Ecto neural progenitor cell (in vitro differentiated cells): ENCODE measurements around the gene TCERG1L.
"Not testable (repeated sequence)": the region's sequence is repeated elsewhere in the genome, so short reads cannot be mapped to it uniquely, and the experiment has no call there.

Experiments
- DNase-seq: peaks from one replicate; pipeline ENCODE4 v3.0.0-alpha.2; 2018; ENCODE audit warnings: low spot score

TCERG1L gene

GRCh38 chr10:131083915-131084790 lies 227.4 kb downstream of the TCERG1L start:
- peak; percentile 60 for DNase-seq

- DNase-seq, result no peak
Measured at GRCh38 chr10:131082991-131083481, 228.5 kb downstream of the TCERG1L start.

GRCh38 chr10:131082201-131082850 lies 229.2 kb downstream of the TCERG1L start:
- no peak for DNase-seq

- DNase-seq, result no peak
Measured at GRCh38 chr10:131081786-131082185, 229.7 kb downstream of the TCERG1L start.

- DNase-seq, result no peak
Measured at GRCh38 chr10:131081376-131081775, 230.1 kb downstream of the TCERG1L start.

GRCh38 chr10:131080571-131080970 lies 230.9 kb downstream of the TCERG1L start:
- no peak for DNase-seq

- DNase-seq, result peak; percentile 35
Measured at GRCh38 chr10:131079314-131079713, 232.2 kb downstream of the TCERG1L start.

GRCh38 chr10:131078882-131079280 lies 232.6 kb downstream of the TCERG1L start:
- not testable (repeated sequence) for DNase-seq

GRCh38 chr10:131078131-131078881 lies 233.2 kb downstream of the TCERG1L start:
- DNase-seq, result peak; percentile 38

GRCh38 chr10:131077724-131078123 lies 233.8 kb downstream of the TCERG1L start:
- DNase-seq, result no peak

- DNase-seq, result no peak
Measured at GRCh38 chr10:131077031-131077430, 234.5 kb downstream of the TCERG1L start.

- no peak for DNase-seq
Measured at GRCh38 chr10:131076356-131076755, 235.2 kb downstream of the TCERG1L start.

GRCh38 chr10:131075218-131075770 lies 236.2 kb downstream of the TCERG1L start:
- DNase-seq, result no peak

- DNase-seq, result no peak
Measured at GRCh38 chr10:131074682-131075081, 236.8 kb downstream of the TCERG1L start.

GRCh38 chr10:131073469-131074035 lies 238.0 kb downstream of the TCERG1L start:
- DNase-seq, result no peak

GRCh38 chr10:131072651-131073468 lies 238.7 kb downstream of the TCERG1L start:
- DNase-seq, result no peak

GRCh38 chr10:131071721-131072120 lies 239.8 kb downstream of the TCERG1L start:
- DNase-seq, result no peak

GRCh38 chr10:131070856-131071255 lies 240.7 kb downstream of the TCERG1L start:
- DNase-seq, result no peak

- DNase-seq, result no peak
Measured at GRCh38 chr10:131068760-131069159, 242.8 kb downstream of the TCERG1L start.

- no peak for DNase-seq
Measured at GRCh38 chr10:131068311-131068710, 243.2 kb downstream of the TCERG1L start.

GRCh38 chr10:131067690-131068089 lies 243.8 kb downstream of the TCERG1L start:
- DNase-seq, result no peak
